Hepatocyte (in vitro differentiated cells): ENCODE data around the gene ADAD2. TPM values are rescaled to one million over a fixed set of nuclear protein-coding genes. Genes with fewer than 3 reads are reported as not detected.

Experiments
- DNase-seq: peaks from one replicate; pipeline ENCODE4 v3.0.0-alpha.2; 2016; ENCODE audit warnings: low spot score
- H2AFZ ChIP-seq: fragments of 200-600 bp; sonication (generic); 2 replicates; pipeline ENCODE4 v1.6.0; 2016; ENCODE audit warnings: antibody characterized with exemption, mild to moderate bottlenecking
- H3K27ac ChIP-seq: fragments of 200-600 bp; sonication (generic); 2 replicates; pipeline ENCODE4 v1.5.1; 2016; ENCODE audit warnings: mild to moderate bottlenecking
- H3K27me3 ChIP-seq: fragments of 200-600 bp; sonication (generic); 2 replicates; pipeline ENCODE4 v1.6.1; 2016
- H3K36me3 ChIP-seq: fragments of 200-600 bp; sonication (generic); replicated peaks from 2 replicates; pipeline ENCODE4 v1.5.1; 2016; ENCODE audit warnings: low read depth; ENCODE audit not compliant: insufficient read depth
- H3K4me1 ChIP-seq: fragments of 200-600 bp; sonication (generic); 2 replicates; pipeline ENCODE4 v1.5.1; 2016; ENCODE audit warnings: mild to moderate bottlenecking, moderate library complexity; ENCODE audit not compliant: insufficient read depth
- H3K4me2 ChIP-seq: fragments of 200-600 bp; sonication (generic); 2 replicates; pipeline ENCODE4 v1.6.0; 2016
- H3K4me3 ChIP-seq: fragments of 200-600 bp; sonication (generic); 2 replicates; pipeline ENCODE4 v1.5.1; 2016; ENCODE audit warnings: mild to moderate bottlenecking
- H3K79me2 ChIP-seq: fragments of 200-600 bp; sonication (generic); 2 replicates; pipeline ENCODE4 v1.6.0; 2017; ENCODE audit warnings: mild to moderate bottlenecking
- H3K9me2 ChIP-seq: fragments of 200-600 bp; sonication (generic); replicated peaks from 2 replicates; pipeline ENCODE4 v1.6.0; 2017; ENCODE audit warnings: mild to moderate bottlenecking; ENCODE audit not compliant: insufficient read depth
- H3K9me3 ChIP-seq: fragments of 200-600 bp; sonication (generic); 2 replicates; pipeline ENCODE4 v1.5.1; 2016; ENCODE audit warnings: low read depth, mild to moderate bottlenecking
- H4K20me1 ChIP-seq: fragments of 200-600 bp; sonication (generic); 2 replicates; pipeline ENCODE4 v1.6.0; 2016; ENCODE audit warnings: mild to moderate bottlenecking; ENCODE audit not compliant: insufficient read depth, poor library complexity, severe bottlenecking
- CTCF ChIP-seq: fragments of 200-600 bp; sonication (generic); IDR thresholded peaks from 2 replicates; pipeline ENCODE4 v1.5.1; 2016; ENCODE audit warnings: antibody characterized with exemption, mild to moderate bottlenecking; ENCODE audit not compliant: poor library complexity
- EZH2 ChIP-seq: fragments of 200-600 bp; sonication (generic); IDR thresholded peaks from 2 replicates; pipeline ENCODE4 v1.6.1; 2016; ENCODE audit warnings: antibody characterized with exemption, mild to moderate bottlenecking, borderline replicate concordance
- EZH2phosphoT487 ChIP-seq: fragments of 200-600 bp; sonication (generic); IDR thresholded peaks from one replicate; pipeline ENCODE4 v1.6.1; 2018; ENCODE audit warnings: antibody characterized with exemption, mild to moderate bottlenecking, low read depth, moderate library complexity; ENCODE audit not compliant: unreplicated experiment, severe bottlenecking
- WGBS: methylation state at CpG from one replicate; pipeline ENCODE4 v1.1.6; 2016; ENCODE audit warnings: low lambda C conversion rate; ENCODE audit errors: missing lambda C conversion rate; 5-methylcytosine and 5-hydroxymethylcytosine counted together
- polyA plus RNA-seq: library from polyadenylated mRNA; unstranded; fragments of >200 nt; fragmentation: Nextera tagmentation; extraction: Ambion mirVana; gene quantifications from 2 replicates; pipeline ENCODE4 v1.2.1, GENCODE V29; 2016
- total RNA-seq: library from RNA; depleted of rRNA; stranded (reverse); fragments of >200 nt; gene quantifications from 2 replicates; pipeline ENCODE4 v1.2.3, GENCODE V29; 2014

The ADAD2 gene
- total and polyA plus RNA-seq, 2 experiments from 2014 or later = 0.30 TPM; not detected in 1

- no peaks in the 10 kb centered on the region for H3K9me3 ChIP-seq
- no peaks in the 10 kb centered on the region for H3K36me3 ChIP-seq
- H3K79me2 ChIP-seq = no peaks in the 10 kb centered on the region
- no peak overlapping the region for H2AFZ ChIP-seq
- H3K4me3 ChIP-seq = no peak overlapping the region
- no peak for TF ChIP-seq EZH2
- no peak for TF ChIP-seq EZH2phosphoT487
- no peak for TF ChIP-seq CTCF
- no peak for DNase-seq
- H3K4me2 ChIP-seq = no peak overlapping the region
- H3K27me3 ChIP-seq = no peaks in the 10 kb centered on the region
- WGBS = 93% methylated on average over 7 of the region's 7 CpGs
- H4K20me1 ChIP-seq = no peaks in the 10 kb centered on the region
- no peaks in the 10 kb centered on the region for H3K9me2 ChIP-seq
- peaks cover 6% of the 10 kb centered on the region for H3K4me1 ChIP-seq
- no peak overlapping the region for H3K27ac ChIP-seq
These were observed 34.6 kb downstream of the ADAD2 start for GRCh38 chr16:84225571-84225970.

- Histone ChIP-seq H3K27ac (no peak overlapping the region), H3K4me1 (peaks cover 6% of the 10 kb centered on the region), H3K9me2 (no peaks in the 10 kb centered on the region), H3K4me3 (no peak overlapping the region), H3K36me3 (no peaks in the 10 kb centered on the region), H2AFZ (no peak overlapping the region), H3K4me2 (no peak overlapping the region), H3K27me3 (no peaks in the 10 kb centered on the region), H3K79me2 (no peaks in the 10 kb centered on the region), H4K20me1 (no peaks in the 10 kb centered on the region), H3K9me3 (no peaks in the 10 kb centered on the region)
- 91% methylated on average over 8 of the region's 8 CpGs for WGBS
- TF ChIP-seq CTCF (no peak), EZH2 (no peak), EZH2phosphoT487 (no peak)
- DNase-seq = no peak
These were observed 35.1 kb downstream of the ADAD2 start for GRCh38 chr16:84226026-84226425.

GRCh38 chr16:84227548-84227947 lies 36.6 kb downstream of the ADAD2 start:
- WGBS = 85% methylated on average over 6 of the region's 6 CpGs
- Histone ChIP-seq H3K4me1 (peaks cover 6% of the 10 kb centered on the region), H3K27me3 (no peaks in the 10 kb centered on the region), H3K9me2 (no peaks in the 10 kb centered on the region), H3K9me3 (no peaks in the 10 kb centered on the region), H4K20me1 (no peaks in the 10 kb centered on the region), H3K79me2 (no peaks in the 10 kb centered on the region), H2AFZ (no peak overlapping the region), H3K36me3 (no peaks in the 10 kb centered on the region), H3K27ac (no peak overlapping the region), H3K4me3 (no peak overlapping the region), H3K4me2 (no peak overlapping the region)
- no peak for DNase-seq
- TF ChIP-seq EZH2 (no peak), EZH2phosphoT487 (no peak), CTCF (no peak)

GRCh38 chr16:84228256-84228838 lies 37.4 kb downstream of the ADAD2 start:
- Histone ChIP-seq H2AFZ (no peak overlapping the region), H3K36me3 (no peaks in the 10 kb centered on the region), H3K27ac (no peak overlapping the region), H3K4me3 (no peak overlapping the region), H3K4me1 (peaks cover 6% of the 10 kb centered on the region), H4K20me1 (no peaks in the 10 kb centered on the region), H3K4me2 (no peak overlapping the region), H3K27me3 (no peaks in the 10 kb centered on the region), H3K9me3 (no peaks in the 10 kb centered on the region), H3K9me2 (no peaks in the 10 kb centered on the region), H3K79me2 (no peaks in the 10 kb centered on the region)
- TF ChIP-seq EZH2phosphoT487 (no peak), CTCF (no peak), EZH2 (no peak)
- DNase-seq = peak; percentile 64
- WGBS = 49% methylated on average over 10 of the region's 18 CpGs
